ENCODE data around the gene ADAMTS8. TPM values are rescaled to one million over a fixed set of nuclear protein-coding genes. Genes with fewer than 3 reads are reported as not detected.

The ADAMTS8 gene
- total RNA-seq, 1 donor from 2014 or later: not detected

DNA sequence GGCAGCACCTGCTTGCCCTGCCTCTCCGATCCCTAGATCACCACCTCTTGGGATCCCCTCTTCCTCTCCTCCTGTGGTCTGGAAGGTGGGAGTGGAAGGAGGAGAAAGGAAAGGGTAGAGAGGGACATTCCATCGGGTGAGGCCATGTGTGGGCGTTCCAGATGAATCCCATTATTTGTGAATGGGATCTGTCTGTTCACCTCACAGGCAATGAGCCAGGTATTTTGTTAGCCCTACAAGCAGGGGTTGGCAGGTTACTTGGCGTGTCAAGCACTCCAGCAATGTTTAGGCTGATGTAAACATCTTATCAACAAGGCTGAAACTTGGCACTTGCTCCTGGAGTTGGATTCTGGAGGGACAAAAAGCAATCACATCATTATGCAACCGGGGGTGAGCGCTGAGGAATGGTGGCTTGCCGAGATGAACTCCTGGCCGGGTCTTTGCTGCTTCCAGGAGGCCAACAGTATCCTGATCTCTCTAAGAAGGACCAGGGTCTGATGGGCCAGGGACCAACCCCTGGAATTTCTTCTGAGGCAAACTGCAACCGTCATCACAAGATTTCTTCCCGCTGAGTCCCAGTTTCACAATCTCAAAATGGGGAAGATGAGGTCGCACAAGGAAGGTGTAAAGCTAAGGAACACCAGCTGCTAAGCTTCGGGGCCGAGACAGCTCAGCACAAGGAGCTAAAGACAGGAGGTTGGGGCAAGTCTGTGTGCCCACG is 7.8 kb downstream of the ADAMTS8 start:
- DNase-seq (ENCODE audit: low read depth, low spot score): no peak

DNA sequence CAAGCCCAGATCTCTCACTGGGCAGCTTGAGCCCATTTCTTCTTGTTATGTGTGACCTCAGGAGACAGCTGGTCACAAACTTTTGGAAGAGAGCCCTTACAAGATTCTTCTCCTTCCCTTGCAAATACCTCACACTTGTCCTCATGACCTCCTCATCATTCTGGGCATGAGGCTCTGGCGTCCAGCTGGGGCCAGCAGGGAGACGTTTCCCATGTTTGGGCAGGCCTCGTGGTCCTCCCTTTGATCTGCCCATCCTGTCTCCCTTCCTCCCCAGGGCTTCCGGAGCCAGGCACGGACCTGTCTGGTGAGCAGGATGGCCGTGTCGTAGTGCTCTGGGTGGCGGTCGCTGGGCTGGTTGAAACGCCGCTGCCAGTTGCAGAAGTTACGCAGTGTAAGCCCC is 9.7 kb downstream of the ADAMTS8 start:
- no peak for DNase-seq (ENCODE audit: low read depth, low spot score)

DNA sequence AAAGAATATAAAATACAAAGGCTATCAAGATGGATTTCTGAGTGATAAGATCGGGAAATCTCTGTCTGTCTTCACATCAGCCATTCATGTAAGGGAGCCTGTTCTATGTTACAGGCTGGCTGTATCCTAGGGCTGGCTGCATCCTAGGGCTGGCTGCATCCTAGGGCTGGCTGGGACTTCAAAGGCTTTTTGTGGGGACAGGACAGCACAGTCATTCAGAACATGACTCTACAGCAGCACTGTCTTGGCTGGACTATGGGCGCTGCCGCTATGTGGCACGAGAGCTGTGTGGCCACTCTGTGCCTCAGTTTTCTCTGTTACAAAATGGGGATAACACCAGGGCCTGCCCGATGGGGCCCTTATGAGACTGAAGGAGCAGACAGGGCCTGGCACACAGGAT is 10.2 kb downstream of the ADAMTS8 start:
- DNase-seq (ENCODE audit: low read depth, low spot score): no peak

DNA sequence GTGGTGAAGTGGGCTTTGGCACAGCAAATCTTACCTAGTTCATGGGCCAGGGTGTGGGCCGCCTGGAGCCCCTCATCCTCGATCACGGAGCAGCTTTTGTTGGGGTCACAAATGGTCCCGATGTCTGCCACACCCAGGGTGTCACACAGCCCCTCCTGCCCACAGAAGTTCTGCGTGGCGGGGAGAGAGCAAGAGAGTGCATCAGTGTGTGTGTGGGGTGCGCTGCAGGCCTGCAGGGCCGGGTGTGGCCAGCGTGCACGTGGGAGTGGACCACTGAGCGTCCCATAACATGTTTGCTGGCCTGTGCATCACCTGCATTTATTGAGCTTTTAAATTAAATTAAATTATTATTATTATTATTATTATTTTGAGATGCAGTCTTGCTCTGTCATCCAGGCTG is 11.5 kb downstream of the ADAMTS8 start:
- DNase-seq (ENCODE audit: low read depth, low spot score): no peak

DNA sequence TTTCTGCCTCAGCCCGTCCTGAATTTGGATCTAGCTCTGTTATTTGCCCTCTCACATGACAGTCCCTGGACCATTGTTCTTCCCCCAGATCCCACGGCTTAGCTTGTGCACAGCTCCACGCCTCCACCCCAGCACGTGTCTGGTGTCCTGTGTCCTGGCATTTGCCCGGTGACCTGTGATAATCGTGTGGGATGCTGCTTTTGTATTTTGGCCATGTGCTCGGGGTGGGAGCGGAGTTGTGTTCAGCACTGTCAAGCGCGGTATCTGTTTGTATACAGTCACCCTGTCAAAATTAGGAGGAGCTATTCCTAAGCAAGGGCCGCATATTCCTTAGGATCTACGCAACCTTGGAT is 11.9 kb downstream of the ADAMTS8 start:
- no peak for DNase-seq (ENCODE audit: low read depth, low spot score)

DNA sequence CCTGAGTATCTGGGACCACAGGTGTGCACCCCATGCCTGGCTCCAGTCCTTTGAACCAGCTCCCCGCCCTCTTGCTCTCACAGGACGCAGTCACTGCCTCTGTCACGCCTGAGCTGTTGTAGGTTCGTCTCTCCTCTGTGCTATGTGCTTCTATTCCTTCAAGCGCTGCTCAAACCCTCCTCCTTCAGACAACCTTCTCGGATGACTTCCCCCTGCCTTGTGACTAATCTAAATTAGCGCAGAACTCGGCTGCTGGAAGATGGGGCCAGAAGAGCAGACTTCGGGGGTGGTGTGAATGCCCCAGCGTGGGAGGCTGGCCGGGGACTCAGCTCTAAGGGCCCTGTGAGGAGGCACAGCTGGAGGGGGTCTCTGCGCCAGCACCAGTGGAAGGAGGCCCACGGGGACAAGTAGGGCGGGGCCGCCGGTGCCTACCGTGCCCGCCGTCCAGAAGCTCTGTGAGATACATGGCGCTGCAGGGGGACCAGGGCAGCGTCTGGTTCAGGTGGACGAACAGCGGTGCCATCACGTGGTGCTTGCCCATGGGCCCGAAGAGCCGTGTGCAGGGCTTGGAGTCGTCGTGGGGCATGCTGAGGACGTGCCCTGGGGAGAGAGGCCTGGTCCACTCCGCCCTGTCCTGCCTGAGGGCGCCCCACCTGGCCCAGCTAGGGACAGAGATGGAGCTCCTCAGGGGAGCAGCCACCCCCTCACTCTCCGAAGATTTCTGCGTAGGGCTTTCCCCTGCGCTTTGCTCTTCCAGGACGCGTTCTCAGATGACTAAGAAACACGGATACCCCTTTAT is 12.5 kb downstream of the ADAMTS8 start:
- DNase-seq (ENCODE audit: low read depth, low spot score): no peak

DNA sequence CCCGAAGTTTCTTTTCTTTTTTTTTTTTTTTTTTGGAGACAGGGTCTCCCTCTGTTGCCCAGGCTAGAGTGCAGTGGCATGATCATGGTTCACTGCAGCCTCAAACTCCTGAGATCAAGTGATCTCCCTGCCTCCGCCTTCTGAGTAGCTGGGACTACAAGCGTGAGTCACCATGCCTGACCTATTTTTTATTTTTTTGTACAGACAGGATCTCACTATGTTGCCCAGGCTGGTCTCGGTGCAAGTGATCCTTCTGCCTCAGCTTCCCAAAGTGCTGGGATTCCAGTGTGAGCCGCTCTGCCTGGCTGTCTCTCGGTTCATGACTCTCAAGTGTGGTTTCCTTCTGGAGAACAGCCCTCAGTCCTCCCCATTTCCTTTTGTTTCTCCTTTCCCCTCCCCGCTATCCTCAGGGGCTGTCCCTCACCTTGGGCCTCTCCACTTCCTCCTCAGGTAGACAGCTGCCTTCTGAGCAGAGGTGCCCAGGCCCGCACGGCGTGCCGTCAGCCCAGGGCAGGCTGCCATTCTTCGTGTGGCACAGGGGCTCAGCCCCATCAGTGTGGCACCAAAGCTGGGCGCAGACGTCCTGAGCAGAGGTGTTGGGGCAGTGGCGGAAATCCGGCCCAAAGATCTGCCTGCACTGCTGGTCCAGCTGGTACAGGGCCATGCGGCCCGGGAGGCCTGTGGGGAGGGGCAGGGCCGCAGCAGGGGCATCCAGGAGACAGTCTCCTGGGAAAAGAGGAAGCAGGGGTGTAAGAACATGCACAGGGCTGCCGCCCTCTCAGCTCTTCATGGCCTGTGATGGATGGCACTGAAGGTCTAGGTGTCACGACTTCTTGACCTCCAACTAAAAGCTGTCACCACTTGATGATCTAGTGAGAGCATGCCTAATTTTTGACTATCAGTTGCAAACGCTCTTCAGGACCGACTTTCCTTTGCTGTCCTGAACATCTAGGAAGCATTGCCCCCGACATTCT is 14.0 kb downstream of the ADAMTS8 start:
- DNase-seq (ENCODE audit: low read depth, low spot score): no peak

DNA sequence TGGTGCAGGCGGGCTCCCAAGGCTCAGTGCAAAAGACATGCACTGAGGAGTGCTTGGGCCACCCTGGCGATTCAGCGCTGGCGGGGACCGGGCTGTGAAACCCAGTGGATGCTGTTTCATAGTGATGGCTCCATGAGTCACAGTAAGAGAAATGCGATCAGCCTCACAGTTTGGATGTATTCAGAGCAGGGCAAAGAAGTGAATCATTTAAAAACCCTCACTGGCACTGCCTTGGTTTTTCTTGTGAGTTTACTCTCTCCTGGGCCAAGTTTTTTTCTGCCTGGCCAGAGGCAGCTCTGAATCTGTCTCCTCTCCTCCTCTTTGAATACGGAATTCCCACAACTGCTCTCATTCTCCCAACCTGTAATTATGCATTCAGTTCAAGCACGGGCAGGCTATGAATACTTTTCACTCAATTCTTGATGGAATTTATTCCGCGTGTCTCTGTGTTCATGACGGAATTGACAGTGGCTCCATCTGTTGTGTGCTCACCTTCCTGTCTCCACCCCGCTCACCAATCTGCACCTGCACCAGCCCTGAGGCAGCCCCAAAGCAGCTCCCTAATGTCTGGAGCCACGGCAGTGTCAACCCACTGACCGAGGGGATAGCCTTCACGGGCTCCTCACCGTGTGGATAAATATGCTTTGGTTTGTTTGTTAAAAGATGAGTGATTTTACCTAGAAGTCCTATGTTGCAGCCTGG is 14.9 kb downstream of the ADAMTS8 start:
- no peak for DNase-seq (ENCODE audit: low read depth, low spot score)

DNA sequence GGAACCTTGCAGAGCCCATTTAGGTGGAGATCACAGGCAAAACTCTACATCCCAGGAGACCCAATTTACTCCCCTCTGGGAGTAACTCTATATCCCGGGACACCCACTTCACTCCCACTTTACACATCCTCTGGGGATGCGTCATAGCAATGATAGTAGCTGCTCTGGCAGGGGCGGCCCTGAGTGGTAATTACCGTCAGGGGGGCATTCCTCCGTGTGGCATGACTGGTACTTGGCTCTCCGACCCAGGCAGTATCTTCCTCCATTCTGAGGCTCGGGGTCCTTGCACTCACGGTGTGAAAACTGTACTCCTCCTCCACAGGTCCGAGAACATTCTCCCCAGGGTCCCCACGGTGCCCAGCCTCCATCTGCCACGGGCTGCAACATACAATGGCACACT is 17.2 kb downstream of the ADAMTS8 start:
- no peak for DNase-seq (ENCODE audit: low read depth, low spot score)

DNA sequence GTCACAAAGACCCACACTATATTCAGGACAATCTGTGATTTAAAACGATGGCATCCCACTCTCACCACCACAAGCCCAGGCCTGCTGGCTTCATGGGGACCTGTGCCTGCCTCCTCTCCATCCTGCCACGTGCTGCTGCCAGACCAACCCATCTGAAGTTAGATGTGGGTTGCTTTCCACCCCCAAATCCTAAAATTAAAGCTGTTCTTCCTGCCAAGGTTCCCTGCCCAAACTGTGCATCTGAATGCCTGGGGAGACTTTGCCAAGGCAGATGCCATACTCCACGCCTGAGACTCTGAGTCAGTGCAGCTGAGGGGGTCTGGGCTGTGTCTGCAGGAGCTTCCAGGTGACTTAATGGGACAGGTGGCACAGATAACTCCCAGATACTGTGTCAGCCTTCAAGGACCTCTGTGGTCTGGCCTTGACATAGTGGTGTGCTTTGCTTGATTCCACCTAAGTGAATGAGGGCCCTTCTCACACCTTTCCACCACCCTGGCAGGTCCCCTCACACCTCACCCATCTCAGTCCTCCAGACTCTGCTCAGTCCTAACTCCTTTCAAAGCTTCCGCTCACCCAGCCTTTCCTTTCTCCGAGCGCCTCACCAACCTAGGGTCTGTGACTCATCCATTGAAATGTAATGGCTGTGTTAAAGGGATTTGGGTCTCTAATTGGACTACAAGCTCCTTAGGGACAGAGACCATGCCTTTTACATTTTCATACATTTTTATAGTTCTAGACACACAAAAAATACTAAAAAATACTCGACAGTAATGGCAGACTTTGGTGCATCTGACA is 18.6 kb downstream of the ADAMTS8 start:
- no peak for DNase-seq (ENCODE audit: low read depth, low spot score)

DNA sequence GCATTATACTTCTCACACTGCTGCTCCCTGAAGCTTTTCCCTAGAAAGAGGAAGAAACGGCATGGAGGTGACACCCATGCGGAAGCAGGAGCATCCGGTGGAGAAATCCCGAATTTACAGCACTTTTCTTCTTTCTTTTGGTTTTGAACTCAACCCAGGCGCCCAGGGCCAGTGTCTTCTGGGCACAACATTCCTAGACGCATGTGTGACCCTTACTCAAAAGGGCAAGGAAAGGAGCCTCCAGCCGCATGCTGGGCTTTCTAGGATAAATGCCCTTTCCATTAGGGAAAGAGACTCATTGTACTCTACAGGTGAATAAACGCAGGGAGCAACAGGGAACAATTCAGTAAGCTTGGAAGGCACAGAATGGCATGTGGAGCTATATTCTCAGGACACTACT is 19.5 kb downstream of the ADAMTS8 start:
- no peak for DNase-seq (ENCODE audit: low read depth, low spot score)

DNA sequence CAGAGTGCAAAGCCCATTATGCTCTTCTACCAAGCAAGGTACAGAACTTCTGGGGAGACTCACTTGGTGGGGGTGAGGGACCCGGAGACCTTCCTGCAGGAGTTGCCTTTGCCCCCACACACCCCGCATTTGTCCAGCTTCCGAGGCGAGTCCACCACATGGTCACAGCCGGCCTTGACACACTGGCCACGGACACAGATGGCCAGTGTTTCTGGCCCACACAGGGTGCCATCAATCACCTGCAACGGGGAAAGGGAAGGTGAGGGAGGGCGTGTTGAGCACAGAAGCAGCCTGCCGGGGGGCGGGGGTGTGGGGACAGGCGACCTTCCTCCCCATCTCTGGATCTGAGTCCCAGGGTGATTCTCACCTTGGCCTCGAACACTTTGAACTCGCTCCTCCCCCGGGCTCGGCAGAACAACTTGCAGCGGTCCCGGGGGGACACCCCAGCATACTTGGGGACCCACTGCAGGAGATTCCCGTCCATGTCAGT is 20.0 kb downstream of the ADAMTS8 start:
- no peak for DNase-seq (ENCODE audit: low read depth, low spot score)

DNA sequence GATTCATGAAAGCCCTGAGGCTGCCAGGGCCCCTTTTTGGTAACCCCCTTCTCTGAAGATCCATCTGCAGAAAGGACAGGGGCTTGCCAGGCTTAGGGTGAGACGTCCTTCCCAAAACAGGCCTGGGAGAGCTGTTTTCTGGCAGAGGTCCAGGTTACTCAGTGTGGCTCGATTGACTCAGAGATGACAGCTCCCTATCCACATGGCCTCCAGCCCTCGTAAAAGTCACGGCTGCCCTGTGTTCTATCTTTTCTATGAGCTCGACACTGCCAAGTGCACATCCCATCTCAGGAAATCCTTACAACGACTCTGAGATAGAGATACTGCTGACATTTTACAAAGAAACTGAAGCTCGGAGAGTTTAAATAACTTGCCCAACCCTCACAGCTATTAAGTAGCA is 20.4 kb downstream of the ADAMTS8 start:
- no peak for DNase-seq (ENCODE audit: low read depth, low spot score)

DNA sequence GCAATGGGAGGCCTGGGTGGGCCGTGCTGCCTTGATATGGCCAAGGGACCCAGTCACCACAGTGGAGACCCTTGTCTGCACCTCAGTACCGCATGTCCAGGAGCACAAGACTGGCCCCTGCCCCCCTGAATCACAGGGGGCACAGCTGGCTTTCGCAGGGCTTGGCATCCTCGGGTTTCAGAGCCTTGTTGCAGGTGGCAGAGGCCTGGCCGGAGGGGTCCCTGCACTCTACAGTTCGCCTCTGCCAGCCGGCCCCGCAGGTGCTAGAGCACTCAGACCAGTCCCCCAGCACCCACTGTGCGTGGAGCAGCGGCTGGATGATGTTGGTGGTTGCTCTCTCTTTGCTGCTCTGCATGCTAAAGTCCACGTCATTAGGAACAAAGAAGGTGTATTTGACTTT is 23.0 kb downstream of the ADAMTS8 start:
- DNase-seq (ENCODE audit: low read depth, low spot score): no peak

DNA sequence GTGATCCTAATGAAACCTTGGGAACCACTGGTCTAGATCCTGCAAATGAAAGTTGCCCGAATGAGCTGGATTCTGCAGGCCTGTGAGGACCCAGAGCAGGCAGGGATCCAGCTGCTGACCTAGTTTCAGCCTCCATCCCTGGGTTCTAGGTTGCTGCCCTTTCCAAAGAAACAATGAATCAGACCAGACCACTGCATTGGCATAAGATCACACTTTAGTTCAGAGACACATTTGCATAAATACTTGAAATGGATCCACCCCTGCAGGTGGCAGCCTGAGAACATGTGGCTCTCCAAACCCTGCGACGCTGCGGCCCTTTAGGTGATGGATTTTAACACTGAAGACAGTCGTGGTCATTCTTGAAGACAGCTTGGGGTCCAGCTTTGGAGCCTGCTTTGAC is 23.7 kb downstream of the ADAMTS8 start:
- DNase-seq (ENCODE audit: low read depth, low spot score): no peak

DNA sequence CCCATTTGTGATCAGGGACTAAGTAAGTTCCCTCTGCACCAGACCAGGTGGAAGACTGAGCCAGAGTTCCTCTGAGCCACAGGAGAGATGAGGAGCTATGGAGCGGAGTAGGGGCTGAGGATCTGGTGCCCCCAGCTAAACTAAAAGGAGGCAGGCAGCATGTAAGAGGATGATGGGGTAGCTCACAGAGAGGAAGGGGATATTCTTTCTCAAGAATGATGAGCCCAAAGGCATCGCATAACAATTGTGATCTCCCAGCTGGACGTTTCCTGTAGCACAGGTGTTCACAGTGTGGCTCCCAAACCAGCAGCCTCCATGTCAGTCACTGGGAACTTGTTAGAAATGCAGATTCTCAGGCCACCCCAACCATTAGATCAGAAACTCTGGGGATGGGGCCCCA is 24.4 kb downstream of the ADAMTS8 start:
- DNase-seq (ENCODE audit: low read depth, low spot score): no peak

DNA sequence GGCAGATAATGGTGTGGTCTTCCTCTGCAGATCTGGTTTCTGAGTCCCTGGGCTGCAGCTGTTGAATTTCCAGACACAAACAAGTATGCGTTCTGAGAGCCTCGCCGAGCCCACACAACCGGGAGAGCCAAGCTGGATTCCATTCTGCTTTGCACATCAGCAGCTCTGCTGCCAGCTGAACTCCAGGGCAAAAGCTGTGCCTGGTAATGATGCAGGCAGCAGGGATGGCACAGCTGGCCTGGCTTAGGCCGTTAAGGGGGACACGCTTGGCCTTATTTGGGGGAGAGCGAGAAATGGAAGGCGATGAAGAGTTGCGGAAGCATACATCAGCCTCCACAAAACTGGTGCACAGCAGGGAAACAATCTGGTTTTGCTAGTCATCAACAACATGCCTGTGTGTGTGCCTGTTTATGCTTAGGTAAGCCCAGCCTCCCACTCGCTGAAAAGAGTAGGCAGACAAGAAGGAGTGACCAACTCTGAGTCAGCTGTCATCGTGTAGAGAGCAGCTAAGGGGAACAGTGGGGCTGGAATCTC is 25.1 kb downstream of the ADAMTS8 start:
- no peak for DNase-seq (ENCODE audit: low read depth, low spot score)

DNA sequence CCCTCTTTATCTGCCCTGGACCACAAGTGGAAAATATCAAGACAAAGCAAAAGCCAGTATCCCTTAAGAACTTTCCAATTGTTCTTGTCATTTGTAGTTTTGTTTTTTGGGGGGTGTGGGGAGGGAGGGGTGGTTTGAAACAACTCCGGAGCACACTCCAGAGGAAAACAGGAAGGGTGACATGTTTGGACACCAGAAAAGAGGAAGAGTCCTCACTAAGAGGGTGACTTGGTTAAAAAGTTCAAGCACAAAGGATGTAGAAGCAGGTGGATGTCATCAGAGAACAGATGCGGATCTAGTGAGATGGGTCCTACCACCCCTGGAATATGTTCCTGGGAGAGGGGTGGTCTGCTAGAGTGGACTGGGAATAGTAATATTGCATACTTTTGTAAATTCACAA is 25.8 kb downstream of the ADAMTS8 start:
- DNase-seq (ENCODE audit: low read depth, low spot score): no peak

DNA sequence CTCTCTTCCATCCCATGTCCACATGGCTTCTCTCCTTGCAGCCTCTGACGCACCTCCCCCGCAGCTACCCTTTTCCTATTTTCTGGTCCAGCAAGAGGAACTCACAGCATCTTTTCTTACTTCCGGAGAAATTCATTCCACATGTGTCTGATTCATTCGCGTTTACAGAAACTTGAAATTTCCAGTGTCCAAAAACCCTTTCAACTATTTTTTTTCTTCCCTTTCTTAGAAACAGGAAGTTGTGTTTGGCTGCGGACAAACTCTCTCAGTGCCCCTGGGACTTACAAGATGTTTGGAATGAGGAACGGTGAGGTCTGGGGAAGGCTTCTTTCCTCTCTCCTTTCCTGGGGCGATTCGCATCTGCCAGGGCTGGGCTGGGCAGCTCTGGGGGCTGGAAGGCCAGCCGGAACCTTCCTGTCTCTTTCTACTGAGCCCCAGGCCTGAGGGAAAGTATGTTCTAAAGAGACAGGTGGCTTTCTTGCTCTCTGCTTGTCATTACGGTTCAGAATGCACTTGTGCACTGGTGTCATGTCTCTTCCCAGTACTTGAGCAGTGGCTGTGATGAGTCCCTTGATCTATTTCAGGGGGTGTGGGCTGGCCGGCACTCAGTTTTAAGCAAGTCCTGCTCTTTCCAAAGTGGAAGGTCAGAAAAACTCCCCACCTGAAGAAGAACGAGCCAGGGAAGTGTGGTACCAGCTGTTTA is 27.5 kb downstream of the ADAMTS8 start:
- DNase-seq (ENCODE audit: low read depth, low spot score): no peak
